ENCODE data around the gene HFM1. TPM values are rescaled to one million over a fixed set of nuclear protein-coding genes. Genes with fewer than 3 reads are reported as not detected.
"Not testable (repeated sequence)": the region's sequence is repeated elsewhere in the genome, so short reads cannot be mapped to it uniquely, and the experiment has no call there.

The HFM1 gene
- total RNA-seq, 1 donor from 2014 or later = 0.84 TPM

- DNase-seq (ENCODE audit: low spot score) = no peak
Measured at GRCh38 chr1:91349524-91349923, 55.1 kb downstream of the HFM1 start.

- DNase-seq (ENCODE audit: low spot score) = no peak
Measured at GRCh38 chr1:91346824-91347223, 57.8 kb downstream of the HFM1 start.

GRCh38 chr1:91345395-91346005 is 59.1 kb downstream of the HFM1 start:
- no peak for DNase-seq (ENCODE audit: low spot score)

- no peak for DNase-seq (ENCODE audit: low spot score)
Measured at GRCh38 chr1:91338501-91338900, 66.1 kb downstream of the HFM1 start.

- DNase-seq (ENCODE audit: low spot score) = no peak
Measured at GRCh38 chr1:91335603-91336002, 69.0 kb downstream of the HFM1 start.

GRCh38 chr1:91334856-91335255 is 69.8 kb downstream of the HFM1 start:
- DNase-seq (ENCODE audit: low spot score) = no peak

- DNase-seq (ENCODE audit: low spot score) = no peak
Measured at GRCh38 chr1:91325456-91325855, 79.2 kb downstream of the HFM1 start.

- no peak for DNase-seq (ENCODE audit: low spot score)
Measured at GRCh38 chr1:91314643-91315042, 90.0 kb downstream of the HFM1 start.

GRCh38 chr1:91311672-91312071 is 93.0 kb downstream of the HFM1 start:
- DNase-seq (ENCODE audit: low spot score) = no peak

GRCh38 chr1:91308544-91308943 is 96.1 kb downstream of the HFM1 start:
- DNase-seq (ENCODE audit: low spot score) = no peak

- no peak for DNase-seq (ENCODE audit: low spot score)
Measured at GRCh38 chr1:91307784-91308409, 96.7 kb downstream of the HFM1 start.

- DNase-seq (ENCODE audit: low spot score) = no peak
Measured at GRCh38 chr1:91303165-91303564, 101.5 kb downstream of the HFM1 start.

GRCh38 chr1:91288843-91289553 is 115.6 kb downstream of the HFM1 start:
- DNase-seq (ENCODE audit: low spot score) = not testable (repeated sequence)

- DNase-seq (ENCODE audit: low spot score) = not testable (repeated sequence)
Measured at GRCh38 chr1:91286962-91287317, 117.7 kb downstream of the HFM1 start.

GRCh38 chr1:91286259-91286961 is 118.2 kb downstream of the HFM1 start:
- DNase-seq (ENCODE audit: low spot score) = not testable (repeated sequence)

GRCh38 chr1:91283421-91283726 is 121.3 kb downstream of the HFM1 start:
- DNase-seq (ENCODE audit: low spot score) = no peak

GRCh38 chr1:91282695-91283420 is 121.8 kb downstream of the HFM1 start:
- DNase-seq (ENCODE audit: low spot score) = no peak

GRCh38 chr1:91281782-91282181 is 122.9 kb downstream of the HFM1 start:
- DNase-seq (ENCODE audit: low spot score) = no peak

GRCh38 chr1:91278754-91279153 is 125.9 kb downstream of the HFM1 start:
- no peak for DNase-seq (ENCODE audit: low spot score)

GRCh38 chr1:91273875-91274274 is 130.8 kb downstream of the HFM1 start:
- DNase-seq (ENCODE audit: low spot score) = no peak

- no peak for DNase-seq (ENCODE audit: low spot score)
Measured at GRCh38 chr1:91261655-91262054, 143.0 kb downstream of the HFM1 start.

GRCh38 chr1:91245435-91245834 is 159.2 kb downstream of the HFM1 start:
- no peak for DNase-seq (ENCODE audit: low spot score)
